SU-DHL-6 (cell line): ENCODE results near the gene MEIS1.

Source experiments
- H2AFZ ChIP-seq: fragments of 200-600 bp; sonication (generic); 2 replicates; pipeline ENCODE4 v1.6.1; 2014; ENCODE audit warnings: low read depth, mild to moderate bottlenecking, moderate library complexity, mixed read lengths, antibody characterized with exemption, low read length; ENCODE audit not compliant: severe bottlenecking
- H3F3A ChIP-seq: fragments of 200-600 bp; shearing (Covaris generic); 2 replicates; pipeline ENCODE4 v1.6.0; 2016; ENCODE audit warnings: antibody characterized with exemption, mild to moderate bottlenecking; ENCODE audit not compliant: insufficient read depth
- H3K27ac ChIP-seq: fragments of 200-600 bp; sonication (generic); 2 replicates; pipeline ENCODE4 v1.5.1; 2016; ENCODE audit warnings: low read depth, mild to moderate bottlenecking, low read length, moderate library complexity, mixed read lengths
- H3K27me3 ChIP-seq: fragments of 200-600 bp; sonication (generic), shearing (Covaris generic); 2 replicates; pipeline ENCODE4 v1.6.0; 2014; ENCODE audit warnings: mild to moderate bottlenecking, low read length
- H3K36me3 ChIP-seq: fragments of 200-600 bp; sonication (generic); 2 replicates; pipeline ENCODE4 v1.6.1; 2014; ENCODE audit warnings: mild to moderate bottlenecking, low read length, mixed read lengths
- H3K4me2 ChIP-seq: fragments of 300-600, 200-600 bp; shearing (Covaris generic), sonication (generic); 2 replicates; pipeline ENCODE4 v1.6.0; 2014; ENCODE audit warnings: low read length, low read depth, mild to moderate bottlenecking; ENCODE audit not compliant: poor library complexity, severe bottlenecking
- H3K4me3 ChIP-seq: fragments of 200-600 bp; sonication (generic); 2 replicates; pipeline ENCODE4 v1.5.1; 2014; ENCODE audit warnings: antibody characterized with exemption, low read length, mild to moderate bottlenecking, mixed read lengths; ENCODE audit not compliant: insufficient read depth, poor library complexity, severe bottlenecking
- H3K79me2 ChIP-seq: fragments of 200-600 bp; sonication (generic); 2 replicates; pipeline ENCODE4 v1.6.1; 2014; ENCODE audit warnings: mild to moderate bottlenecking, low read length, moderate library complexity; ENCODE audit not compliant: insufficient read depth
- H3K9ac ChIP-seq: fragments of 200-600 bp; sonication (generic); 2 replicates; pipeline ENCODE4 v1.7.0; 2014; ENCODE audit warnings: mild to moderate bottlenecking, low read length
- H3K9me2 ChIP-seq: fragments of 200-600 bp; sonication (generic); replicated peaks from 2 replicates; pipeline ENCODE4 v1.6.1; 2014; ENCODE audit warnings: low read length; ENCODE audit not compliant: insufficient read depth
- H3K9me3 ChIP-seq: fragments of 200-600 bp; sonication (generic); 2 replicates; pipeline ENCODE4 v1.6.1; 2014; ENCODE audit warnings: low read length, mixed read lengths; ENCODE audit not compliant: insufficient read depth
- H4K20me1 ChIP-seq: fragments of 200-600 bp; sonication (generic); 2 replicates; pipeline ENCODE4 v1.6.1; 2014; ENCODE audit warnings: low read depth, mild to moderate bottlenecking, antibody characterized with exemption, low read length, moderate library complexity, mixed read lengths
- CTCF ChIP-seq: fragments of 200-600 bp; sonication (generic); IDR thresholded peaks from one replicate; pipeline ENCODE4 v1.5.1; 2017; ENCODE audit warnings: antibody characterized with exemption, mild to moderate bottlenecking, low read length, moderate library complexity; ENCODE audit not compliant: insufficient read depth, poor library complexity, severe bottlenecking
- EZH2phosphoT487 ChIP-seq: fragments of 200-600 bp; sonication (generic), shearing (Covaris generic); conservative IDR thresholded peaks from 2 replicates; pipeline ENCODE4 v1.6.1; 2018; ENCODE audit warnings: mild to moderate bottlenecking, antibody characterized with exemption, low read length, moderate library complexity, mixed read lengths

MEIS1 gene

GRCh38 chr2:66506265-66506664, 71.3 kb downstream of the MEIS1 start:
- no peak for TF ChIP-seq CTCF
- no peak for TF ChIP-seq EZH2phosphoT487
- Histone ChIP-seq H3K9me3 (no peaks in the 10 kb centered on the region), H3K4me3 (no peak overlapping the region), H3K9ac (no peak overlapping the region), H3K9me2 (no peaks in the 10 kb centered on the region), H3K27me3 (no peaks in the 10 kb centered on the region), H3K27ac (no peak overlapping the region), H3F3A (no peaks in the 10 kb centered on the region), H3K4me2 (no peak overlapping the region), H3K36me3 (no peaks in the 10 kb centered on the region), H4K20me1 (no peaks in the 10 kb centered on the region), H2AFZ (no peak overlapping the region), H3K79me2 (no peaks in the 10 kb centered on the region)

GRCh38 chr2:66507673-66508201, 72.8 kb downstream of the MEIS1 start:
- Histone ChIP-seq H3K27ac (no peak overlapping the region), H3K9ac (no peak overlapping the region), H3K9me3 (no peaks in the 10 kb centered on the region), H3K4me3 (no peak overlapping the region), H3K36me3 (no peaks in the 10 kb centered on the region), H4K20me1 (no peaks in the 10 kb centered on the region), H3K9me2 (no peaks in the 10 kb centered on the region), H2AFZ (no peak overlapping the region), H3F3A (no peaks in the 10 kb centered on the region), H3K79me2 (no peaks in the 10 kb centered on the region), H3K27me3 (no peaks in the 10 kb centered on the region), H3K4me2 (no peak overlapping the region)
- TF ChIP-seq EZH2phosphoT487: no peak

GRCh38 chr2:66508484-66509071, 73.7 kb downstream of the MEIS1 start:
- Histone ChIP-seq H3K9me2 (no peaks in the 10 kb centered on the region), H3K9me3 (no peaks in the 10 kb centered on the region), H3F3A (no peaks in the 10 kb centered on the region), H3K36me3 (no peaks in the 10 kb centered on the region), H3K4me2 (no peak overlapping the region), H3K79me2 (no peaks in the 10 kb centered on the region), H3K4me3 (no peak overlapping the region), H4K20me1 (no peaks in the 10 kb centered on the region), H3K9ac (no peak overlapping the region), H2AFZ (no peak overlapping the region), H3K27ac (no peak overlapping the region), H3K27me3 (no peaks in the 10 kb centered on the region)
- TF ChIP-seq CTCF (no peak), EZH2phosphoT487 (no peak)

GRCh38 chr2:66509326-66509811, 74.4 kb downstream of the MEIS1 start:
- no peaks in the 10 kb centered on the region for H3F3A ChIP-seq
- H3K4me3 ChIP-seq: no peak overlapping the region
- H4K20me1 ChIP-seq: no peaks in the 10 kb centered on the region
- H3K9me3 ChIP-seq: no peaks in the 10 kb centered on the region
- no peaks in the 10 kb centered on the region for H3K27me3 ChIP-seq
- H2AFZ ChIP-seq: no peak overlapping the region
- TF ChIP-seq EZH2phosphoT487 (no peak), CTCF (no peak)
- no peaks in the 10 kb centered on the region for H3K9me2 ChIP-seq
- no peak overlapping the region for H3K27ac ChIP-seq
- no peaks in the 10 kb centered on the region for H3K79me2 ChIP-seq
- H3K9ac ChIP-seq: no peak overlapping the region
- H3K4me2 ChIP-seq: no peak overlapping the region
- H3K36me3 ChIP-seq: no peaks in the 10 kb centered on the region
